ENCODE results near the gene PRKCE. TPM values are rescaled to one million over a fixed set of nuclear protein-coding genes. Genes with fewer than 3 reads are reported as not detected.

PRKCE gene
- total RNA-seq, 2 donors from 2014 or later, result 5.8 to 18.1 TPM

DNA sequence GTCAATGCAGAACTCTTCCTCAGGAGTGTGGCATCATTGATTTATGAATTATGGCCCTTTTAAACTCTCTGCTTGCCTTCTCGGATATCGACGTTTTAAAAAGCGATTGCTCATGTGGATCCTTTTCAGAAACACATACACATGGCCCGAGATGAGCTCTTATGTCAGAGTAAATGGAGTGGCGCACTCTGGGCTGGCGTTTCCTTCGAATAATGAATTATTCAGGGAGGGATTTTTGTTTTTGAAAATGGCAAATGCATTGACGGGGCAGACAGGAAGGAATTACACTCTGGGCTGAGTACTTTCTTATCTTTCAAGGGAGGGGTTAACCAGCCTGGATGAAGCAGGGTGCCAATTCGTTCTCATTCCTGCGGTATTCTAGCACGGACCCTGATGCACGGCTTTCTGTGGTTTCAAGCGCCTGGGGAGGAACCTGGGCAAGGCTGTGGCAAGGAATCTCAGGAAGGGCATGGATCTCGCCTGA is 142.7 kb downstream of the PRKCE start:
- ATAC-seq (ENCODE audit: insufficient number of reproducible peaks, low FRiP score, low read depth), result no peak
- DNase-seq (ENCODE audit: low spot score), result no peak
- Histone ChIP-seq H3K9me3 (no peaks in the 10 kb centered on the region), H3K4me1 (ENCODE audit: control insufficient read depth in 1 of 2, low read depth in 2 of 2) (no peaks in the 10 kb centered on the region), H3K4me3 (no peak overlapping the region), H3K27ac (no peak overlapping the region), H3K27me3 (replicated peaks; ENCODE audit: insufficient read depth) (no peaks in the 10 kb centered on the region), H3K36me3 (no peaks in the 10 kb centered on the region)
- no peak for TF ChIP-seq CTCF (IDR thresholded peaks at IDR 0.05)

DNA sequence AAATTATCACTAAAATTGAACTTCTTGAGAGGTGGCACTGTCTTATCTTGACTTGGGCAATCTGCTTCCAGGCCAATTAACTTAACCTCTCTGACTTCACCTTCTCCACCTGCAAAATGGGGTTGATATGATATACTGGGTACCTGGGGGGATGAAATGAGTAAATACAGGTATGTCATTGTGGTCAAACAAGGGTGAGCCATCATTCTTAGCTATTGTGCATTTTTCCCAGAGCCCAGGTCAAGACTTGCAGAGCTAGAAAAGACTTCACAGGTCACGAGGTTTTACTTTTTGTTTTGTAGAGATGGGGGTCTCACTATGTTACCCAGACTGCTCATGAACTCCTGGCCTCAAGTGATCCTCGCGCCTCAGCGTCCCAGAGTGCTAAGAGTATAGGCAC is 145.0 kb downstream of the PRKCE start:
- H3K27me3 ChIP-seq (replicated peaks; ENCODE audit: insufficient read depth), result no peaks in the 10 kb centered on the region
- no peaks in the 10 kb centered on the region for H3K36me3 ChIP-seq
- DNase-seq (ENCODE audit: low spot score) (no peak), ATAC-seq (ENCODE audit: insufficient number of reproducible peaks, low FRiP score, low read depth) (no peak)
- no peaks in the 10 kb centered on the region for H3K4me1 ChIP-seq (ENCODE audit: control insufficient read depth in 1 of 2, low read depth in 2 of 2)
- H3K9me3 ChIP-seq, result no peaks in the 10 kb centered on the region
- no peak overlapping the region for H3K27ac ChIP-seq
- TF ChIP-seq CTCF (IDR thresholded peaks at IDR 0.05), result no peak
- no peak overlapping the region for H3K4me3 ChIP-seq

DNA sequence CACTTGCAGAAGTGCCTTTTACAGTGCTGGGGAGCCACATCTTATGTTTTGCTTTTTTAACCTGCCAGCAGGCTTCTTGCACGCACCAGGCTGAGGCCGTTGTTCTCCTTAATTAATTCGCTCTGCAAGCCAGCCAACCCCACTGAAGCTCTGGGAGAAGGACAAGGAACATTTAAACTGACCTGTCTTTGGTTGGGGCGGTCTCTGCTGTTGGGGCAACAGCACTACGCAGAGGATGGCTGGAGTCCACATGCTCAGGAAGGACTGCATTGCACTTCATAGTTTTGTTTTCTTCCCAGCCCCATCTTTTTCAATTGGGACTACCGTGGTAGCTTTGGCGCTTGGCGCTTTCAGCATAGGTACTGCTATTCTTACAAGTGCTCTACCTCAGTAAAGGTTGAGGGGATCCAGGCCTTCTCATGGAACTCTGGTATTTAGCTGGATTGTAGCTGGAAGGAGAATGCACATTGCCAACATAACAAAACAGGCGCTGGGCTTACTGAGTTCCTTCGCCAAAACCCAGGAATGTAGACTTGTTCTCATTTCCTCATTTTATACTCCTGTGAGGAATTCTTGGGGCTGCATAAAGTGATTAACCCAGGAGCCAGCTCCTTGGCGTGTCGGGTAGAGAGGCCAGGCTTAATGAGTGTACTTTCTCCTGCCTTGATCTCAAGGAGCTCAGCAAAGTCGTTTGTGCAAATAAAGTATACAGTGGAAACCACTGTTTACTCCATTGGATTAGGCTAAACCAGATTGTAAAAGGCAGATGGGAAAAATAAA is 146.2 kb downstream of the PRKCE start:
- Histone ChIP-seq H3K4me1 (ENCODE audit: control insufficient read depth in 1 of 2, low read depth in 2 of 2) (no peaks in the 10 kb centered on the region), H3K27me3 (replicated peaks; ENCODE audit: insufficient read depth) (no peaks in the 10 kb centered on the region), H3K4me3 (no peak overlapping the region), H3K36me3 (no peaks in the 10 kb centered on the region), H3K27ac (no peak overlapping the region), H3K9me3 (no peaks in the 10 kb centered on the region)
- DNase-seq (ENCODE audit: low spot score) (no peak), ATAC-seq (ENCODE audit: insufficient number of reproducible peaks, low FRiP score, low read depth) (no peak)
- no peak for TF ChIP-seq CTCF (IDR thresholded peaks at IDR 0.05)

DNA sequence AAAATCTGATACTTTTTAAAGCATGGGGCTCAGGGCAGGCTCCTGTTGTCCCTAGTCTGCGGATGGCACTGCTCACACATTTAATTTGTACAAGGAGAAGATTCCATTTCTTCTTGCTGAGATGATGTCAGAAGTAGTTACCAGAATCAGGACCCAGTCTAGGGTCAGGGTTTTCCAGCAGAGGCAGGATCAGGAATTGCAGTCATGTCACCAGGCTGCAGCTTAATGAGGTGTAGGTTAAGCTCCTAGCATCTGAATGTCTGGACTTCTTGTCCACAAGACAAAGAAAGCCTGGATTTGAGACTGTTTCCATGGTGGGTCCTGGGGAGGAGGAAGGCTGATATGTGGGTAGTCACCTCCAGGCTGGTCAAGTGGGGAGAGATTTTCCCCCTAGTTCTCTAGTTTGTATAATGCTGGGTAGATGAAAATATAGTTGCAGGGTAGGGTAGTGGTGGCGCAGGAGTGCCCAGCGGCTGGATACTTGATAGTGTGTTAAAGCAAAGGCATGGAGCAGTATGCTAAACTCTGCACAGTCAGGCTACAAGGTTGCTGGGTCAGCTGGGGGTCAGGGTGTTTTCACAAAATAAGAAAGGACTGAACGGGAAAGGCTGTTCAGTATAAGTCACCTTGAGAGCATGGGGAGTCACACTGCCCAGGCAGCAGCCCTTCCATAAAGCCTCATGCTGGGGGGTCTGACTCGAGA is 148.4 kb downstream of the PRKCE start:
- Histone ChIP-seq H3K27ac (no peak overlapping the region), H3K9me3 (no peaks in the 10 kb centered on the region), H3K4me1 (ENCODE audit: control insufficient read depth in 1 of 2, low read depth in 2 of 2) (no peaks in the 10 kb centered on the region), H3K36me3 (no peaks in the 10 kb centered on the region), H3K4me3 (no peak overlapping the region), H3K27me3 (replicated peaks; ENCODE audit: insufficient read depth) (no peaks in the 10 kb centered on the region)
- no peak for TF ChIP-seq CTCF (IDR thresholded peaks at IDR 0.05)
- DNase-seq (ENCODE audit: low spot score) (no peak), ATAC-seq (ENCODE audit: insufficient number of reproducible peaks, low FRiP score, low read depth) (no peak)

GRCh38 chr2:45802499-45803138 is 151.1 kb downstream of the PRKCE start:
- no peak overlapping the region for H3K27ac ChIP-seq
- H3K36me3 ChIP-seq, result no peaks in the 10 kb centered on the region
- DNase-seq (ENCODE audit: low spot score) (no peak), ATAC-seq (ENCODE audit: insufficient number of reproducible peaks, low FRiP score, low read depth) (no peak)
- no peak for TF ChIP-seq CTCF (IDR thresholded peaks at IDR 0.05)
- H3K27me3 ChIP-seq (replicated peaks; ENCODE audit: insufficient read depth), result no peaks in the 10 kb centered on the region
- no peaks in the 10 kb centered on the region for H3K4me1 ChIP-seq (ENCODE audit: control insufficient read depth in 1 of 2, low read depth in 2 of 2)
- no peaks in the 10 kb centered on the region for H3K9me3 ChIP-seq
- no peak overlapping the region for H3K4me3 ChIP-seq
